HepG2 (cell line): ENCODE measurements around the gene SGPP2.

ENCODE experiments used
- CBX5 ChIP-seq: sonication (generic); formaldehyde crosslinking; IDR thresholded peaks from 2 replicates; pipeline ENCODE4 v1.4.0; 2020; ENCODE audit warnings: missing genetic modification reagents, borderline replicate concordance
- CHD2 ChIP-seq: IDR thresholded peaks from 2 replicates; pipeline ENCODE4 v1.6.1; 2011; ENCODE audit warnings: low read depth, low read length, improper control_type of control experiment
- CTCF ChIP-seq: sonication (generic); formaldehyde crosslinking; IDR thresholded peaks from 2 replicates; pipeline ENCODE4 v1.5.0; 2020; ENCODE audit warnings: mild to moderate bottlenecking, missing genetic modification reagents, moderate library complexity
- HIC2 ChIP-seq: sonication (generic); formaldehyde crosslinking; IDR thresholded peaks from 2 replicates; pipeline ENCODE4 v1.9.0; 2022; ENCODE audit warnings: low read depth, missing genetic modification reagents
- POLR2AphosphoS5 ChIP-seq: IDR thresholded peaks from 2 replicates; pipeline ENCODE4 v1.6.1; 2012; ENCODE audit warnings: low read depth, low read length
- TFDP1 ChIP-seq: IDR thresholded peaks from 2 replicates; pipeline ENCODE4 v1.6.1; 2016; ENCODE audit warnings: missing compliant biosample characterization, missing genetic modification reagents, borderline replicate concordance
- ZNF569 ChIP-seq: sonication (generic); formaldehyde crosslinking; IDR thresholded peaks from 2 replicates; pipeline ENCODE4 v1.5.0; 2020; ENCODE audit warnings: mild to moderate bottlenecking, missing genetic modification reagents, moderate library complexity, borderline replicate concordance
- ZNF572 ChIP-seq: sonication (generic); formaldehyde crosslinking; IDR thresholded peaks from 2 replicates; pipeline ENCODE4 v1.5.1; 2020; ENCODE audit warnings: mild to moderate bottlenecking, missing genetic modification reagents

GRCh38 chr2:222608081-222608480, 183.7 kb downstream of the SGPP2 start:
- TF ChIP-seq CHD2, result no peak
- TF ChIP-seq CBX5, result no peak
- TF ChIP-seq ZNF572, result no peak
- no peak for TF ChIP-seq HIC2 (CRISPR knock-in tag)
- TF ChIP-seq POLR2AphosphoS5, result no peak
- TF ChIP-seq TFDP1 (CRISPR knock-in tag), result no peak
- no peak for TF ChIP-seq ZNF569 (CRISPR knock-in tag)
- TF ChIP-seq CTCF (CRISPR knock-in tag), result no peak
